Myocyte (in vitro differentiated cells): ENCODE measurements around the gene TRIM14. TPM values are rescaled to one million over a fixed set of nuclear protein-coding genes. Genes with fewer than 3 reads are reported as not detected.

Source experiments
- DNase-seq: peaks from one replicate; pipeline ENCODE4 v3.0.0-alpha.2; 2012; ENCODE audit warnings: low read depth
- polyA plus RNA-seq: library from polyadenylated mRNA; unstranded; fragments of >200 nt; gene quantifications from one replicate; pipeline ENCODE4 v1.2.1, GENCODE V29; 2012; ENCODE audit warnings: missing spikeins
- total RNA-seq: library from RNA; depleted of rRNA; stranded (reverse); fragments of >200 nt; gene quantifications from 2 replicates; pipeline ENCODE4 v1.2.3, GENCODE V29; 2014

Gene TRIM14
- 4.6 and 5.3 TPM in 2 replicates for total RNA-seq
- polyA plus RNA-seq, result 2.7 TPM

GRCh38 chr9:98118640-98119601, at the start of gene TRIM14:
Gene TRIM14, minus strand, starts transcription at chr9:98119222. Its CDS starts 34 bp downstream, at chr9:98119188.
- peak; percentile 49 for DNase-seq

GRCh38 chr9:98168153-98168780, 49.2 kb upstream of the TRIM14 start:
- DNase-seq, result no peak

GRCh38 chr9:98164912-98165311, 45.9 kb upstream of the TRIM14 start:
- no peak for DNase-seq

- no peak for DNase-seq
Measured at GRCh38 chr9:98162613-98163012, 43.6 kb upstream of the TRIM14 start.

GRCh38 chr9:98161851-98162250, 42.8 kb upstream of the TRIM14 start:
- no peak for DNase-seq

- no peak for DNase-seq
Measured at GRCh38 chr9:98159790-98160189, 40.8 kb upstream of the TRIM14 start.

GRCh38 chr9:98159301-98159700, 40.3 kb upstream of the TRIM14 start:
- DNase-seq, result no peak

GRCh38 chr9:98158071-98158831, 39.2 kb upstream of the TRIM14 start:
- no peak for DNase-seq

GRCh38 chr9:98157372-98157771, 38.4 kb upstream of the TRIM14 start:
- DNase-seq, result no peak

- DNase-seq, result no peak
Measured at GRCh38 chr9:98154678-98155077, 35.7 kb upstream of the TRIM14 start.

GRCh38 chr9:98152526-98152925, 33.5 kb upstream of the TRIM14 start:
- DNase-seq, result no peak

- DNase-seq, result no peak
Measured at GRCh38 chr9:98150721-98151120, 31.7 kb upstream of the TRIM14 start.

- DNase-seq, result no peak
Measured at GRCh38 chr9:98150164-98150563, 31.1 kb upstream of the TRIM14 start.

GRCh38 chr9:98149422-98149821, 30.4 kb upstream of the TRIM14 start:
- DNase-seq, result no peak

- DNase-seq, result no peak
Measured at GRCh38 chr9:98148486-98148885, 29.5 kb upstream of the TRIM14 start.

GRCh38 chr9:98147582-98147981, 28.6 kb upstream of the TRIM14 start:
- DNase-seq, result no peak

GRCh38 chr9:98146101-98146991, 27.3 kb upstream of the TRIM14 start:
- no peak for DNase-seq

GRCh38 chr9:98144631-98145030, 25.6 kb upstream of the TRIM14 start:
- no peak for DNase-seq

- no peak for DNase-seq
Measured at GRCh38 chr9:98144076-98144475, 25.1 kb upstream of the TRIM14 start.

GRCh38 chr9:98142925-98143481, 24.0 kb upstream of the TRIM14 start:
- DNase-seq, result peak; percentile 3
